CD14-positive monocyte (primary cell): ENCODE measurements around the gene CNTN1. TPM values are rescaled to one million over a fixed set of nuclear protein-coding genes. Genes with fewer than 3 reads are reported as not detected.

Experiments used
- DNase-seq, 3 donors: peaks; one replicate each; pipeline ENCODE4 v3.0.0-alpha.2; 2011 to 2022
- H2AFZ ChIP-seq: 2 replicates; pipeline ENCODE4 v1.6.0; 2012; ENCODE audit warnings: mild to moderate bottlenecking, low read depth, low read length, inconsistent platforms; ENCODE audit not compliant: insufficient read depth, poor library complexity, severe bottlenecking
- H3K27ac ChIP-seq, 2 donors: 1 replicate in 1 of 2; 2 replicates in 1 of 2; pipeline ENCODE4 v1.5.1; 2012 to 2013; ENCODE audit warnings: low read length in 2 of 2, control low read depth in 1 of 2, inconsistent platforms in 1 of 2, low read depth in 1 of 2, mild to moderate bottlenecking in 1 of 2
- H3K27me3 ChIP-seq, 2 donors: one replicate each; pipeline versions ENCODE4 v1.6.0 to v1.6.1; 2011 to 2013; ENCODE audit warnings: low read length in 2 of 2; ENCODE audit not compliant: control insufficient read depth in 2 of 2, insufficient read depth in 2 of 2
- H3K36me3 ChIP-seq, 2 donors: replicated peaks in 1 of 2; 1 replicate in 1 of 2; 2 replicates in 1 of 2; pipeline versions ENCODE4 v1.5.1 to v1.6.1; 2012 to 2013; ENCODE audit warnings: low read length in 2 of 2, control low read depth in 1 of 2, inconsistent platforms in 1 of 2, mild to moderate bottlenecking in 1 of 2; ENCODE audit not compliant: insufficient read depth in 2 of 2, control insufficient read depth in 1 of 2
- H3K4me1 ChIP-seq, 2 donors: 1 replicate in 1 of 2; 2 replicates in 1 of 2; pipeline versions ENCODE4 v1.5.1 to v1.6.1; 2012 to 2013; ENCODE audit warnings: low read length in 2 of 2, control low read depth in 1 of 2, inconsistent platforms in 1 of 2, mild to moderate bottlenecking in 1 of 2, moderate library complexity in 1 of 2; ENCODE audit not compliant: insufficient read depth in 2 of 2, control insufficient read depth in 1 of 2
- H3K4me2 ChIP-seq: replicated peaks from 2 replicates; pipeline ENCODE3; 2012; ENCODE audit warnings: low read length, moderate library complexity, mild to moderate bottlenecking; ENCODE audit not compliant: poor library complexity, severe bottlenecking; ENCODE audit errors: extremely low read depth
- H3K4me3 ChIP-seq, 3 experiments: fragments of 200-600 bp in 1 of 3; sonication (generic) in 1 of 3; replicated peaks in 1 of 3; 1 replicate in 2 of 3; 2 replicates in 1 of 3; pipeline ENCODE4 v1.5.1; 2011 to 2013; ENCODE audit warnings: low read length in 3 of 3, mild to moderate bottlenecking in 3 of 3, control low read depth in 2 of 3, low read depth in 2 of 3, inconsistent platforms in 1 of 3, moderate library complexity in 1 of 3
- H3K79me2 ChIP-seq: 2 replicates; pipeline ENCODE4 v1.6.0; 2012; ENCODE audit warnings: mild to moderate bottlenecking, control low read depth, inconsistent platforms, low read length, moderate library complexity; ENCODE audit not compliant: insufficient read depth
- H3K9ac ChIP-seq: 2 replicates; pipeline ENCODE4 v1.6.0; 2017; ENCODE audit warnings: low read length, mild to moderate bottlenecking; ENCODE audit not compliant: insufficient read depth, poor library complexity, severe bottlenecking
- H3K9me3 ChIP-seq, 2 donors: replicated peaks in 1 of 2; 1 replicate in 1 of 2; 2 replicates in 1 of 2; pipeline versions ENCODE4 v1.5.1 to v1.6.1; 2012 to 2013; ENCODE audit warnings: low read length in 2 of 2, control low read depth in 1 of 2; ENCODE audit not compliant: control insufficient read depth in 1 of 2, insufficient read depth in 1 of 2
- H4K20me1 ChIP-seq: 2 replicates; pipeline ENCODE4 v1.6.0; 2012; ENCODE audit warnings: mild to moderate bottlenecking, low read length, control low read depth, moderate library complexity; ENCODE audit not compliant: insufficient read depth
- H3K27ac Mint-ChIP-seq, 7 donors: one replicate each; pipeline ENCODE4 v1.8.0; 2020; ENCODE audit warnings: mild to moderate bottlenecking in 7 of 7, mixed read lengths in 7 of 7, moderate library complexity in 6 of 7, inconsistent platforms in 2 of 7
- H3K27me3 Mint-ChIP-seq, 3 donors: one replicate each; pipeline ENCODE4 v1.8.0; 2021 to 2022; ENCODE audit warnings: low read depth in 3 of 3, mild to moderate bottlenecking in 3 of 3, mixed read lengths in 3 of 3, moderate library complexity in 3 of 3, inconsistent platforms in 1 of 3
- H3K36me3 Mint-ChIP-seq, 2 donors: one replicate each; pipeline ENCODE4 v1.8.0; 2020; ENCODE audit warnings: mixed read lengths in 2 of 2, inconsistent platforms in 1 of 2, mild to moderate bottlenecking in 1 of 2
- H3K4me1 Mint-ChIP-seq: one replicate; pipeline ENCODE4 v1.8.0; 2020; ENCODE audit warnings: mild to moderate bottlenecking, mixed read lengths
- H3K4me3 Mint-ChIP-seq, 2 donors: one replicate each; pipeline ENCODE4 v1.8.0; 2020; ENCODE audit warnings: mild to moderate bottlenecking in 2 of 2, mixed read lengths in 2 of 2, moderate library complexity in 1 of 2
- H3K9me3 Mint-ChIP-seq, 7 donors: one replicate each; pipeline ENCODE4 v1.8.0; 2020 to 2022; ENCODE audit warnings: mixed read lengths in 7 of 7, mild to moderate bottlenecking in 6 of 7, moderate library complexity in 6 of 7, inconsistent platforms in 2 of 7
- CTCF ChIP-seq: fragments of 200-600 bp; IDR thresholded peaks from one replicate; pipeline ENCODE4 v1.8.0; 2022; ENCODE audit warnings: antibody characterized with exemption, mild to moderate bottlenecking
- WGBS: methylation state at CpG from one replicate; pipeline ENCODE4 v1.1.5; 2013; ENCODE audit warnings: missing lambda C conversion rate; ENCODE audit not compliant: insufficient coverage; 5-methylcytosine and 5-hydroxymethylcytosine counted together
- intact Hi-C, 2 donors: fragments of 100-400 bp; cut with micrococcal nuclease; formaldehyde crosslinking; loops; one replicate each; pipeline versions ENCODE4 v1.15.0 to v1.15.1; 2023
- polyA plus RNA-seq, 3 donors: library from polyadenylated mRNA; depleted of rRNA in 1 of 3; unstranded in 2 of 3; stranded (reverse) in 1 of 3; fragments of 300-500 nt in 2 of 3; fragments of >200 nt in 1 of 3; fragmentation: Illumina TruSeq in 2 of 3; gene quantifications; 1 replicate in 2 of 3; 2 replicates in 1 of 3; pipeline ENCODE4 v1.2.3, GENCODE V29; 2012 to 2021

CNTN1 gene
- polyA plus RNA-seq, 3 donors = not detected

DNA sequence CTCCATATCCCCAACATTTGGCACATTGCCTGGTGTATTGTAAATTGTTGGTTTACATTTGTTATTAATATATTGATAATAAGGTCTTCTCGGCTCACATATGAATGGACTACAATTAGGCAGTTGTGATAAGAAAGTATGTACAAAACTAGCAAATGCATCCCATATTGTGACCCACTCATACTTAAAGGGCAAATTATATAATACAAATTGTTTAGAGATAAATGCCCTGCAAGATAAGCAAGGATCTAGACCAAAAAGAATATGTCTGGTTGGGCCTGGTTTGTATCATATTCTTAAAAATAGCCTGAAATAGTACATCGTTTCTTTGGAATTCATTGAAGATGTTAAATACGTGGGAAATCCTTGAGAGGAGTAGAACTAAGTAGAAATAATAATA lies 151.3 kb downstream of the CNTN1 start:
- no peak for TF ChIP-seq CTCF
- intact Hi-C loops = no loop called here
- peaks cover 0 to 4% (median 0%) of the 10 kb centered on the region in 3 donors for H3K27me3 Mint-ChIP-seq
- no peak overlapping the region for H3K4me2 ChIP-seq
- no peaks in the 10 kb centered on the region for H3K4me1 ChIP-seq
- no peaks in the 10 kb centered on the region for H3K79me2 ChIP-seq
- no peak overlapping the region for H3K27ac ChIP-seq
- H3K9me3 Mint-ChIP-seq = peaks cover 0 to 11% (median 2%) of the 10 kb centered on the region in 7 donors
- WGBS = no CpG with 5 or more reads among the region's 3 CpGs
- H3K36me3 Mint-ChIP-seq = no peaks in the 10 kb centered on the region
- no peak for DNase-seq
- H3K27me3 ChIP-seq = no peaks in the 10 kb centered on the region
- no peaks in the 10 kb centered on the region for H3K36me3 ChIP-seq
- H3K9me3 ChIP-seq = no peaks in the 10 kb centered on the region
- no peak overlapping the region for H3K4me3 ChIP-seq
- no peak overlapping the region for H3K27ac Mint-ChIP-seq
- H2AFZ ChIP-seq = no peak overlapping the region
- H3K4me1 Mint-ChIP-seq = no peaks in the 10 kb centered on the region
- no peak overlapping the region for H3K4me3 Mint-ChIP-seq
- H3K9ac ChIP-seq = no peak overlapping the region
- H4K20me1 ChIP-seq = no peaks in the 10 kb centered on the region

DNA sequence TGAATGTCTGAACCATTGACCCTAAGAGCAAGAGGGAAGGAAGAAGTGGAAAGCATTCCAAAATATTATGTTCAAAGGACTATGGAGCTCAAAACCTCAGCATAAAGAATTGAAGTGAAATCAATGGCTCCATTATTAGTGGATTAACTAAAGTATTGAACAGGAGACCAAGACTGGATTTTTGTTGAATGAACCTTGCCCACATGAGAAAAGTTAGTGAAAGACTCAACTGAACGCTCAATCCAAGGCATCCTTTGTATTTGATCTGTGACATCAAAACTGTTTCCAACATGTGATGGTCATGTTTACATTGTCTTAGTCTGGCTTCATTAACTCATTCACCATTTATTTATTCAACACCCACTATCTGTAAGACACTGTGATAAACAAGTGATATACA lies 161.0 kb downstream of the CNTN1 start:
- Histone ChIP-seq H3K4me1 (no peaks in the 10 kb centered on the region), H3K27ac (no peak overlapping the region), H3K9me3 (no peaks in the 10 kb centered on the region), H3K4me2 (no peak overlapping the region), H3K36me3 (no peaks in the 10 kb centered on the region), H3K4me3 (no peak overlapping the region), H3K27me3 (no peaks in the 10 kb centered on the region), H4K20me1 (no peaks in the 10 kb centered on the region), H3K79me2 (no peaks in the 10 kb centered on the region), H2AFZ (no peak overlapping the region), H3K9ac (no peak overlapping the region)
- Mint-ChIP-seq H3K4me3 (no peak overlapping the region), H3K27ac (no peak overlapping the region), H3K9me3 (peaks cover 0 to 5% (median 0%) of the 10 kb centered on the region in 7 donors), H3K27me3 (peaks cover 0 to 2% (median 0%) of the 10 kb centered on the region in 3 donors), H3K36me3 (no peaks in the 10 kb centered on the region), H3K4me1 (no peaks in the 10 kb centered on the region)
- no peak for TF ChIP-seq CTCF
- DNase-seq = no peak
- intact Hi-C loops = no loop called here
- WGBS = no CpG with 5 or more reads among the region's 1 CpG
